BJ (cell line): ENCODE data around the gene BPIFB4. TPM values are rescaled to one million over a fixed set of nuclear protein-coding genes. Genes with fewer than 3 reads are reported as not detected.

Source experiments
- CTCF ChIA-PET: fragments of 350-600 bp; formaldehyde crosslinking; extraction: SDS; loops from one replicate; lab custom pipeline; 2021; ENCODE audit warnings: antibody characterized with exemption, inconsistent platforms; lab: Yijun Ruan, JAX
- POLR2A ChIA-PET: fragments of 300-600 bp; sonication (Branson Sonifier 250); formaldehyde crosslinking; extraction: SDS; loops from one replicate; lab custom pipeline; 2021; ENCODE audit warnings: antibody characterized with exemption; lab: Charles Lee
- DNase-seq: peaks from one replicate; pipeline ENCODE4 v3.0.0-alpha.2; 2011; ENCODE audit warnings: low read depth
- H3K27me3 ChIP-seq: 2 replicates; pipeline ENCODE4 v1.6.0; 2011; ENCODE audit warnings: low read length; ENCODE audit not compliant: control insufficient read depth, insufficient read depth
- H3K36me3 ChIP-seq: 2 replicates; pipeline ENCODE4 v1.5.1; 2011; ENCODE audit warnings: low read length; ENCODE audit not compliant: control insufficient read depth, insufficient read depth
- H3K4me3 ChIP-seq: 2 replicates; pipeline ENCODE4 v1.5.1; 2011; ENCODE audit warnings: low read depth, mild to moderate bottlenecking, control low read depth, low read length
- polyA plus RNA-seq: library from polyadenylated mRNA; depleted of rRNA; stranded (reverse); fragments of >200 nt; gene quantifications from 2 replicates; pipeline ENCODE4 v1.2.3, GENCODE V29; 2011
- TF ChIP-seq, protein P1 (sequence below): IDR thresholded peaks from 2 replicates; pipeline ENCODE4 v1.5.1; 2011; ENCODE audit warnings: low read depth, mild to moderate bottlenecking, control low read depth, inconsistent platforms, low read length, moderate library complexity; ENCODE audit not compliant: insufficient read depth

BPIFB4 gene
- polyA plus RNA-seq, 1 experiment = not detected

DNA sequence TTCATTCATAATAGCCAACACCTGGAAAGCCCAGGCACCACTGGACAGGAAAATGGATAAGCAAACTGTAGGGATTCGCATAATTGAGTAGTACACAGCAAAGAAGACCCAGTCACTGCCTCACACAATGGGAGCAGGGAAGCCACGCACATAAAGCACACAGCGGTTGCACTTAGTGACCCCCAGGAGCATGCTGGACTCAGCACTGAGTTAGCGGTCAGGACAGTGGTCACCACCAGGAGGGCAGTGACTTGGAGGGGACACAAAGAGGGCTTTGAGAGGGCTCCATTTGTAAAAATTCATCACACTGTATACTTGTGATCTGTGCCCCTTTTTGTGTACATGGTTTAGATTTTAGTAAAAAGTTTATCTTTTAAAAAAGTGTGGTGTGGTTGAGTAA, 28.1 kb upstream of the BPIFB4 start:
- H3K36me3 ChIP-seq = no peaks in the 10 kb centered on the region
- TF ChIP-seq, protein P1, sequence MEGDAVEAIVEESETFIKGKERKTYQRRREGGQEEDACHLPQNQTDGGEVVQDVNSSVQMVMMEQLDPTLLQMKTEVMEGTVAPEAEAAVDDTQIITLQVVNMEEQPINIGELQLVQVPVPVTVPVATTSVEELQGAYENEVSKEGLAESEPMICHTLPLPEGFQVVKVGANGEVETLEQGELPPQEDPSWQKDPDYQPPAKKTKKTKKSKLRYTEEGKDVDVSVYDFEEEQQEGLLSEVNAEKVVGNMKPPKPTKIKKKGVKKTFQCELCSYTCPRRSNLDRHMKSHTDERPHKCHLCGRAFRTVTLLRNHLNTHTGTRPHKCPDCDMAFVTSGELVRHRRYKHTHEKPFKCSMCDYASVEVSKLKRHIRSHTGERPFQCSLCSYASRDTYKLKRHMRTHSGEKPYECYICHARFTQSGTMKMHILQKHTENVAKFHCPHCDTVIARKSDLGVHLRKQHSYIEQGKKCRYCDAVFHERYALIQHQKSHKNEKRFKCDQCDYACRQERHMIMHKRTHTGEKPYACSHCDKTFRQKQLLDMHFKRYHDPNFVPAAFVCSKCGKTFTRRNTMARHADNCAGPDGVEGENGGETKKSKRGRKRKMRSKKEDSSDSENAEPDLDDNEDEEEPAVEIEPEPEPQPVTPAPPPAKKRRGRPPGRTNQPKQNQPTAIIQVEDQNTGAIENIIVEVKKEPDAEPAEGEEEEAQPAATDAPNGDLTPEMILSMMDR = no peak
- ChIA-PET CTCF (no interaction called here), POLR2A (no interaction called here)
- no peaks in the 10 kb centered on the region; the same call in 1 of the 2 replicates for H3K27me3 ChIP-seq
- no peak for DNase-seq
- H3K4me3 ChIP-seq = no peak overlapping the region

DNA sequence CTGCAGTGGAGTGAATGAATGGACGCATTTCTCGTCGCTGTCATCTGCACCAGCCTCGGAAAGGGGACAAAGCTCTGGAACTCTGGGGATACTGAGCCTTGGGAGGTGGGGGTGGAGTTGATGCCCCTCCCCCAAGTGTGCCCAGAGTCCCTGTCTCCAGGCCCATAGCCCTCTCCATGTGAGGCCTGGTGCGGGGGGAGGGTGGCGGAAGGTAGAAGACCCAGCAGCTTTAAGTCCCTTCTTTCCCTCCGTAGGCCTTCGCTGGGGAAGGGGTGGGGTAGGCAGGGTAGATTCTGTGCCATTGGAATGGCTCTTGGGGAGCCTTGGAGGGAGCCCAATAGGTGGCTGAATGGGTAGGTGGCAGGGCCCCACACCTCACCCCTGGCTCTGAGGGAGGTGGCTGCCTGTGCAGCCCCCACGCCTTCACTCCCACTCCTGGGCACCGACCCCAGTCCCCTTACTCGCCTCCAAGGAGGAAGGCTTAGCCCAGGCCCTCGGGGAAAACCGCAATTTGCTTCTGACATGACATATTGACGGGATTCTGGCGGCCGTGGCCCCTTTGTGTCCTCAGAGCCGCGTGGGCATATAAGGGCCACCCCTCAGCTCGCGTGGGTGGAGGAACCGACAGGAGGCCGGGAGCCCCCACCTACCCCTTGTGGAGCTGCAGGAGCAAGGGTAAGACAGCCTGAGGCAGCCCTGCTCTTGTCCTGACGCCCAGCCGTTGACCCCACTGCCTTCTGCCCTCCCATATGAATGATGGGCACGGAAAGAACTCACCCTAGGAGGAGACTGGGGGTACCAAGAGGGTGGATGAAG, 25.9 kb upstream of the BPIFB4 start, which contains the start of gene BPIFB3:
Gene BPIFB3, plus strand, starts transcription at position 613 of the 816 bp plus-strand sequence. CDS start 1,533 bp downstream, outside the sequence.
- no peak within 1 kb of the TSS for H3K4me3 ChIP-seq
- no peak for DNase-seq
- POLR2A ChIA-PET = no interaction called here
- H3K36me3 ChIP-seq = no peaks in the 10 kb centered on the region
- H3K27me3 ChIP-seq = no peaks in the 10 kb centered on the region; the same call in 1 of the 2 replicates
- CTCF ChIA-PET = no interaction called here
- TF ChIP-seq, protein P1 = no peak

DNA sequence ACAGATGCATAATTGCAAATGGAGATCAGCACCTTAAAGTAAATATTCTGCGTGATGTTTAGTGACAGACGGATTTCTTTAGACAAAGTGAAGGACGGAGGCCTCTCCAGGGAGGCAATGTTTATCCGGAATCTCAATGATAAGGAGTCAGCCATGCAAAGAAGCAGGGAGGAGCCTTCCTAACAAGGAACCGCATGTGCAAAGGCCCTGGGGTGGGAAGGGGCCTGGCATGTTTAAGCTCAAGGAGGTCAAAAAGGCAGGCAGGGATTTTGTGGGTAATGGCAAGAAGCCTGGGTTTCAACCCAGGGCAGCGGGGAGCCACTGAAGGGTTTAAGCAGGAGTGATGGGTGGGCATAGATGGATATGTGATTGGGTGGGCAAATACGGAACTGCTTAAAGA, 25.1 kb upstream of the BPIFB4 start:
- ChIA-PET POLR2A (no interaction called here), CTCF (no interaction called here)
- TF ChIP-seq, protein P1 = no peak

DNA sequence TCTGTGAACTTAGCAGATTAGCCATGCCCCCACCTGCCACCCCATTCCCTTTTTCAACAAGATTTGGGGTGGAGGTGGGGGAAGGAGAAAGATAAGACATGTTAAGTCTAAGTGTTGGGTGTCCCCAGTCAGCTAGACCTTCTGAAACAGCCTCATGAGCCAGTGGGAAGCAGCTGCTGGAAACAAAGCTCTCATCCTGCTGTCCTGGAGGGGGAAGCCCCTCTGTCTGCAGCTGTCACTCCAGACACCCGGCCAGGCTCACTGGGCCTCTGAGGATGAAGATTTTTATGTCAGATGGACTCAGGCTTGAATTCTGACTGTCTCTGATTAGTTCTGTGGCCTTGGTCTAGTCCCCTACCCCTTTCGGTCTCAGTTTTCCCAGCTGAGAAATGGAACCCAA, 24.7 kb upstream of the BPIFB4 start:
- ChIA-PET POLR2A (no interaction called here), CTCF (no interaction called here)
- H3K27me3 ChIP-seq = no peaks in the 10 kb centered on the region
- DNase-seq = no peak
- TF ChIP-seq, protein P1 = no peak
- no peak overlapping the region for H3K4me3 ChIP-seq
- H3K36me3 ChIP-seq = no peaks in the 10 kb centered on the region

More for the DNA sequence above, 25.1 kb upstream of the BPIFB4 start:
- H3K36me3 ChIP-seq = no peaks in the 10 kb centered on the region
- H3K4me3 ChIP-seq = no peak overlapping the region
- DNase-seq = no peak
- no peaks in the 10 kb centered on the region; the same call in 1 of the 2 replicates for H3K27me3 ChIP-seq

DNA sequence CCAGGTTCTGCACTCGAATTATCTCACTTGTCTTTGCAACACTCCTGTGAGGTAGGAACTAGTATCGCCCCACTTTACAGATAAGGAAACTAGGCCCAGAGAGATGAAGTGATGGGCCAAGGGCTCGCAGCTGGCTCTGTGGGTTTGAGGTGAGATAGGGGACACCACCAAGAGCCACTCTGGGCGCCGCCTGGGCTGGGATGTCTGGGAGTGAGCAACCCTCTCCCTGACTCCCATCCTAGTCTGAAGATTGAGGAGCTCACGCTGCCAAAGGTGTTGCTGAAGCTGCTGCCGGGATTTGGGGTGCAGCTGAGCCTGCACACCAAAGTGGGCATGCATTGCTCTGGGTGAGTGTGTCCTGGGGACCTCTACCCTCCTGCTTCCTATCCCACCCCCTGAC, 20.3 kb upstream of the BPIFB4 start:
- POLR2A ChIA-PET = no interaction called here

More for the DNA sequence above, 20.3 kb upstream of the BPIFB4 start:
- CTCF ChIA-PET = no interaction called here
- Histone ChIP-seq H3K4me3 (no peak overlapping the region), H3K27me3 (no peaks in the 10 kb centered on the region), H3K36me3 (no peaks in the 10 kb centered on the region)
- TF ChIP-seq, protein P1 = no peak
- DNase-seq = no peak
